Naive thymus-derived CD4-positive, alpha-beta T cell (primary cell): Measurements from ENCODE around the gene ARHGDIB. TPM values are rescaled to one million over a fixed set of nuclear protein-coding genes. Genes with fewer than 3 reads are reported as not detected.
A peak's percentile ranks its signal among the peaks of the same experiment; 100 is the strongest.

Source experiments
- ATAC-seq: fragments of 150-1000 bp; cut with Tn5 transposase; 2 replicates; pipeline ENCODE4 v1.10.0; 2021; ENCODE audit warnings: mild to moderate bottlenecking, moderate library complexity
- CTCF ChIA-PET: fragments of 350-600 bp; sonication (Branson Sonifier 250); formaldehyde crosslinking; loops from one replicate; lab custom pipeline; 2021; ENCODE audit warnings: antibody characterized with exemption; lab: Charles Lee
- POLR2A ChIA-PET: fragments of 350-600 bp; sonication (Branson Sonifier 250); formaldehyde crosslinking; loops from one replicate; lab custom pipeline; 2021; ENCODE audit warnings: antibody characterized with exemption, inconsistent platforms; lab: Charles Lee
- DNase-seq, 9 donors: peaks; one replicate each; pipeline versions ENCODE4 v3.0.0 to v3.0.0-alpha.2; 2020 to 2022; ENCODE audit warnings: mixed read lengths in 1 of 9
- H3K27ac ChIP-seq: one replicate; pipeline ENCODE4 v1.7.0; 2013; ENCODE audit warnings: mild to moderate bottlenecking, low read depth, low read length, moderate library complexity
- H3K27me3 ChIP-seq, 2 donors: one replicate each; pipeline ENCODE4 v1.7.0; 2013; ENCODE audit warnings: low read length in 2 of 2, mild to moderate bottlenecking in 2 of 2, moderate library complexity in 2 of 2; ENCODE audit not compliant: control insufficient read depth in 2 of 2, insufficient read depth in 2 of 2
- H3K36me3 ChIP-seq, 3 experiments: 1 replicate in 2 of 3; 2 replicates in 1 of 3; pipeline ENCODE4 v1.7.0; 2013; ENCODE audit warnings: low read length in 3 of 3, mild to moderate bottlenecking in 3 of 3, moderate library complexity in 1 of 3; ENCODE audit not compliant: insufficient read depth in 3 of 3, control insufficient read depth in 2 of 3
- H3K4me1 ChIP-seq, 2 donors: one replicate each; pipeline ENCODE4 v1.7.0; 2013; ENCODE audit warnings: low read length in 2 of 2, mild to moderate bottlenecking in 2 of 2, moderate library complexity in 1 of 2; ENCODE audit not compliant: control insufficient read depth in 2 of 2, insufficient read depth in 2 of 2
- H3K4me3 ChIP-seq: 2 replicates; pipeline ENCODE4 v1.7.0; 2013; ENCODE audit warnings: mild to moderate bottlenecking, low read length
- H3K9me3 ChIP-seq, 3 experiments: 1 replicate in 2 of 3; 2 replicates in 1 of 3; pipeline ENCODE4 v1.7.0; 2013; ENCODE audit warnings: low read length in 3 of 3; ENCODE audit not compliant: control insufficient read depth in 2 of 3
- H3K27ac Mint-ChIP-seq, 9 donors: one replicate each; pipeline ENCODE4 v1.8.0; 2020 to 2022; ENCODE audit warnings: mixed read lengths in 9 of 9, mild to moderate bottlenecking in 8 of 9, moderate library complexity in 5 of 9, inconsistent platforms in 2 of 9
- H3K27me3 Mint-ChIP-seq, 5 donors: one replicate each; pipeline ENCODE4 v1.8.0; 2021 to 2022; ENCODE audit warnings: mixed read lengths in 5 of 5, mild to moderate bottlenecking in 1 of 5
- H3K36me3 Mint-ChIP-seq, 5 donors: one replicate each; pipeline ENCODE4 v1.8.0; 2020 to 2022; ENCODE audit warnings: mixed read lengths in 5 of 5, mild to moderate bottlenecking in 3 of 5, inconsistent platforms in 1 of 5
- H3K4me1 Mint-ChIP-seq, 7 donors: one replicate each; pipeline ENCODE4 v1.8.0; 2020 to 2022; ENCODE audit warnings: mixed read lengths in 7 of 7, mild to moderate bottlenecking in 3 of 7, inconsistent platforms in 1 of 7
- H3K4me3 Mint-ChIP-seq, 10 donors: one replicate each; pipeline ENCODE4 v1.8.0; 2020 to 2022; ENCODE audit warnings: mild to moderate bottlenecking in 10 of 10, mixed read lengths in 10 of 10, moderate library complexity in 6 of 10, inconsistent platforms in 2 of 10
- H3K9me3 Mint-ChIP-seq, 11 donors: one replicate each; pipeline ENCODE4 v1.8.0; 2020 to 2022; ENCODE audit warnings: mixed read lengths in 11 of 11, mild to moderate bottlenecking in 4 of 11, inconsistent platforms in 1 of 11, moderate library complexity in 1 of 11
- intact Hi-C, 2 donors: fragments of 100-400 bp; cut with micrococcal nuclease; formaldehyde crosslinking; loops; one replicate each; pipeline ENCODE4 v1.15.1; 2023
- polyA plus RNA-seq, 2 donors: library from polyadenylated mRNA; unstranded; fragments of 300-500 nt; fragmentation: Illumina TruSeq; gene quantifications; one replicate each; pipeline ENCODE4 v1.2.3, GENCODE V29; 2021
- total RNA-seq, 6 experiments: library from RNA in 5 of 6; stranded (reverse) in 5 of 6; gene quantifications; 1 replicate in 5 of 6; 2 replicates in 1 of 6; pipeline ENCODE4 v1.2.3 and lab custom pipeline; 2021 to 2026

Gene ARHGDIB
- total and polyA plus RNA-seq, 7 experiments from 2014 or later, result 776 to 3,336 (median 867) TPM

DNA sequence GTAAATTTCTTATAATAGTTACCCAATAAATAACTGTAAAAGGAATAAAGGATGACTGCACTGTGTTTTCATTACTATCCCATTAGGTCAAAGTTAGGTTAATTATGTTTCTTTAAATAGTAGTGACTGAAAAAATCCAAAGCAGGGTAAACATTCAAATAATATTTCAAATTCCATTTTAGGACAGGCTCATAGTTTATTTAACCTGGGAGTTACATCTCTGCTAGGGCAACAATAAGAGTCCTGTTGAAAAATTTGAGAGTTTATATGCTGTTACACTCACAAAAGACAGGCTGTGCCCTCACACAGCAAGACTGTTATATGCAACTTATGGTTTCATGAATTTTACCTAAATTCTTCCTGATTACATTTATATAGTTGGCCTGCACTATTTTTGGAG, 31.1 kb downstream of the ARHGDIB start:
- Mint-ChIP-seq H3K27me3 (no peaks in the 10 kb centered on the region), H3K4me1 (peaks cover 0 to 32% (median 22%) of the 10 kb centered on the region in 7 donors), H3K36me3 (peaks cover 23 to 69% (median 46%) of the 10 kb centered on the region in 5 donors), H3K4me3 (no peak overlapping the region), H3K27ac (no peak overlapping the region), H3K9me3 (peaks cover 0 to 2% (median 0%) of the 10 kb centered on the region in 11 donors)
- intact Hi-C loops, result no loop called here
- Histone ChIP-seq H3K27ac (no peak overlapping the region), H3K36me3 (peaks cover 6 to 49% (median 20%) of the 10 kb centered on the region in 3 experiments), H3K27me3 (no peaks in the 10 kb centered on the region), H3K4me3 (no peak overlapping the region), H3K9me3 (no peaks in the 10 kb centered on the region), H3K4me1 (no peaks in the 10 kb centered on the region)
- DNase-seq, result no peak
- ChIA-PET POLR2A (interaction anchor here (0.6 kb wide), 1 partner anchor 153 kb away, joined by 3 read pairs; no protein-coding TSS in a partner anchor), CTCF (interaction anchor here (0.7 kb wide), 1 partner anchor 629 kb away, joined by 3 read pairs; no protein-coding TSS in a partner anchor)
- ATAC-seq, result no peak

DNA sequence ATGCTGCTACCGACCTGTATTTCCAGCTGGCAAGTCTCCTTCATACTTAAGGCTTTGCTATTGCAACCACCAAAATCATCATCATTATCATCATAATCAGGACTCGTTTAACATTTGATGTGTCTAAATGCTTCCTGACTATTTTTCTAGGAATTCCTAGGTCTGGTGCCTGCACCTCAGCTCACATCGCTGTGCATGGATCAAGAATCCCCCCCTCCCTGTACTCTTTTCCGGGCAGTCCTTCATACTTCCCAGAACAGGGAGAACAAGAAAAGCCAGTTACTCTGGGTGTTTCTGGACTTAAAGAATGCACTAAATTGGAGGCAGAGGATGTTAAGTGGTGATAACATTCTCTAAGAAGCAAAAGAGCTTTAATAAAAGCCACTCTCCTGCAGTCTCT, 32.5 kb downstream of the ARHGDIB start:
- Mint-ChIP-seq H3K27me3 (no peaks in the 10 kb centered on the region), H3K4me3 (no peak overlapping the region), H3K36me3 (peaks cover 21 to 61% (median 43%) of the 10 kb centered on the region in 5 donors), H3K9me3 (peaks cover 0 to 2% (median 0%) of the 10 kb centered on the region in 11 donors), H3K27ac (peak overlapping the region in 3 of 9 donors; percentile 23 to 43 (median 25)), H3K4me1 (peaks cover 0 to 26% (median 20%) of the 10 kb centered on the region in 7 donors)
- no peaks in the 10 kb centered on the region for H3K4me1 ChIP-seq
- peaks cover 0 to 41% (median 14%) of the 10 kb centered on the region in 3 experiments for H3K36me3 ChIP-seq
- POLR2A ChIA-PET, result interaction anchor here (1.4 kb wide), 1 partner anchor 12 kb away, joined by 3 read pairs; no protein-coding TSS in a partner anchor
- no peak for DNase-seq
- H3K9me3 ChIP-seq, result no peaks in the 10 kb centered on the region
- H3K4me3 ChIP-seq, result no peak overlapping the region
- no peak for ATAC-seq
- H3K27me3 ChIP-seq, result no peaks in the 10 kb centered on the region
- H3K27ac ChIP-seq, result no peak overlapping the region
- CTCF ChIA-PET, result interaction anchor here (1.5 kb wide), 1 partner anchor 83 kb away, joined by 3 read pairs; no protein-coding TSS in a partner anchor
- intact Hi-C loops, result no loop called here

DNA sequence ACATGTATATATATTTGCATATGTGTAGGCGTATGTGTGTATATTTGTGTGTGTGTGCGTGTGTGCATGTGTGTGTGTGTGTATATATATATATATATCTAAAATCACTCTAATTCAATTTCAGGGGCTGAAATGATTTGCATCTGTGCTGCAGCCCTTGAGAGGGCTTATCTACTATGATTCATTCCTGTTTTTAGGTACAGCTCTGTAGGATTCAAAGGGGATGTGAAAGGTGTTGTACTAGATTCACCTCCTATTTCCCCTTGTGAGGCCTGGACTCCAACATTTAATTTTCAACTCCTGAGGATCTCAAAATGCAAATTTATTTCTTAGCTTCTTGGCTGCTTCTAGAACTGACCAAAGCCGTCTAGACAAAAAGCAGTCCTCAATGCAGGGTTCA, 34.1 kb downstream of the ARHGDIB start:
- Histone ChIP-seq H3K9me3 (no peaks in the 10 kb centered on the region), H3K4me3 (no peak overlapping the region), H3K36me3 (peaks cover 0 to 27% (median 14%) of the 10 kb centered on the region in 3 experiments), H3K4me1 (no peaks in the 10 kb centered on the region), H3K27me3 (no peaks in the 10 kb centered on the region), H3K27ac (no peak overlapping the region)
- ChIA-PET POLR2A (interaction anchor here (0.7 to 2.3 kb wide), 7 partner anchors 14 to 124 kb away, joined by 3 to 5 read pairs (median 4); partner anchors contain the start of genes C12orf60 and WBP11), CTCF (interaction anchor here (0.6 to 1.0 kb wide), 3 partner anchors 16 to 308 kb away, joined by 3 to 5 read pairs (median 3); no protein-coding TSS in a partner anchor)
- no peak for DNase-seq
- H3K4me1 Mint-ChIP-seq, result peaks cover 0 to 16% (median 11%) of the 10 kb centered on the region in 7 donors
- peaks cover 8 to 53% (median 35%) of the 10 kb centered on the region in 5 donors for H3K36me3 Mint-ChIP-seq
- intact Hi-C loops, result no loop called here
- H3K4me3 Mint-ChIP-seq, result no peak overlapping the region
- no peaks in the 10 kb centered on the region for H3K27me3 Mint-ChIP-seq
- ATAC-seq, result no peak
- H3K9me3 Mint-ChIP-seq, result peaks cover 0 to 1% (median 0%) of the 10 kb centered on the region in 11 donors
- peak overlapping the region in 2 of 9 donors; percentile 36 to 68 for H3K27ac Mint-ChIP-seq

DNA sequence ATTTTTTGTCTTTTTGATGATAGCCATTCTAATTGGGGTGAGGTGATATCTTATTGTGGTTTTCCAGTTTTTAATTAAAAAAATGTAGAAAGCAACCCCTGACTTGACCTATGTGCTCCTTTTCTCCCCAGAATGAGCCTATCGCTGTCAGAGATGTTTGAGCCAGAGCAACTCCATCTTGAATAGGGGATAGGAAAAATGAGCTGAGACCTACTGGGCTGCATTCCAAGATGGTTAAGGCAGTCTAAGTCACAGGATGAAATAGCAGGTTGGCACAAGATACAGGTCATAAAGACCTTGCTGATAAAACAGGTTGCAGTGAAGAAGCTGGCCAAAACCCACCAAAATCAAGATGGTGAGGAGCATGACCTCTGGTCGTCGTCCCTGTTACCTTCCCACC, 36.9 kb downstream of the ARHGDIB start:
- peaks cover 18 to 40% (median 30%) of the 10 kb centered on the region in 7 donors for H3K4me1 Mint-ChIP-seq
- peak overlapping the region in 1 of 9 donors; percentile 69 for H3K27ac Mint-ChIP-seq
- peaks cover 10 to 49% (median 38%) of the 10 kb centered on the region in 5 donors for H3K36me3 Mint-ChIP-seq
- Histone ChIP-seq H3K27me3 (no peaks in the 10 kb centered on the region), H3K27ac (no peak overlapping the region), H3K4me1 (peaks cover 6 to 19% of the 10 kb centered on the region in 2 donors), H3K9me3 (no peaks in the 10 kb centered on the region), H3K4me3 (no peak overlapping the region), H3K36me3 (peaks cover 0 to 19% (median 4%) of the 10 kb centered on the region in 3 experiments)
- intact Hi-C loops, result no loop called here
- POLR2A ChIA-PET, result no interaction called here
- ATAC-seq (no peak), DNase-seq (no peak)
- CTCF ChIA-PET, result no interaction called here
- H3K27me3 Mint-ChIP-seq, result no peaks in the 10 kb centered on the region
- no peaks in the 10 kb centered on the region for H3K9me3 Mint-ChIP-seq
- no peak overlapping the region for H3K4me3 Mint-ChIP-seq

DNA sequence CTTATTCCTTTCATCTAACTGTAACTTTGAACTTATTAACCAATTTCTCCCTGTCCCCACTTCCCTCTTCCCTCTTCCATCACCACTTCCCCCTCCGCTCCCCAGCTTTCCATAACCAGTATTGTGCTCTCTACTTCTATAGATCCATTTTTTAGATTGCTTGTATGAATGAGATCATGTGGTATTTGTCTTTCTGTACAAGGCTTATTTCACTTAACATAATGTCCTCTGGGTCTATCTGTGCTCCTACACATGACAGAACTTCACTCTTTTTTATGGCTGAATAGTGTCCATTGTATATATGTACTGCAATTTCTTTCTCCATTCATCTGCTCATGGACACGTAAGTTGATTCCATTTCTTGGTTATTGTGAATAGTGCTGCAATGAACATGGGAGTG, 37.5 kb downstream of the ARHGDIB start:
- ATAC-seq, result no peak
- intact Hi-C loops, result no loop called here
- Mint-ChIP-seq H3K36me3 (peaks cover 10 to 54% (median 44%) of the 10 kb centered on the region in 5 donors), H3K4me3 (no peak overlapping the region), H3K4me1 (peaks cover 18 to 45% (median 32%) of the 10 kb centered on the region in 7 donors), H3K27ac (peak overlapping the region in 2 of 9 donors; percentile 11 to 24), H3K27me3 (no peaks in the 10 kb centered on the region), H3K9me3 (no peaks in the 10 kb centered on the region)
- H3K27ac ChIP-seq, result no peak overlapping the region
- CTCF ChIA-PET, result no interaction called here
- H3K27me3 ChIP-seq, result no peaks in the 10 kb centered on the region
- H3K4me3 ChIP-seq, result no peak overlapping the region
- H3K36me3 ChIP-seq, result peaks cover 0 to 22% (median 5%) of the 10 kb centered on the region in 3 experiments
- POLR2A ChIA-PET, result interaction anchor here (1.2 kb wide), 1 partner anchor 13 kb away, joined by 3 read pairs; no protein-coding TSS in a partner anchor
- peaks cover 6 to 19% of the 10 kb centered on the region in 2 donors for H3K4me1 ChIP-seq
- no peak for DNase-seq
- H3K9me3 ChIP-seq, result no peaks in the 10 kb centered on the region

DNA sequence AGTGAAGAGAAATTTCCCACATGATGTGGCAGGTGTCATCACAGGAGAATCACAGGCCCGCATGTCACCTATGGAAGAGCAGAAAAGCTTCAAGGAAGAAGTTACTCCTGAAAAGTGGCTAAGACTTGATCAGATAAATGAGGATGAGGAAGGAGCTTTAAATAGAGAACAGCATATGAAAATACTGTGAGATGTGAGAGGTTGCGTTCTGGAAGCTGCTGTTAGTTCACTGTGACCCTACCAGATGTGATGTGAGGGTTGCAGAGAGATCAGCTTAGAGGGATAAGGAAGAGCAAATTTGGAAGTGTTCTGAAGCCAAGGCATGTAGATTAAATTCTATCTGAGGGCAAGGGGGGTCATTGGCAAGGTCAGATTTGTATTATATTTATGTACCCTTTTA, 40.2 kb downstream of the ARHGDIB start:
- H3K36me3 Mint-ChIP-seq, result peaks cover 24 to 61% (median 56%) of the 10 kb centered on the region in 5 donors
- Histone ChIP-seq H3K36me3 (peaks cover 15 to 40% (median 28%) of the 10 kb centered on the region in 3 experiments), H3K4me3 (no peak overlapping the region), H3K9me3 (no peaks in the 10 kb centered on the region), H3K27me3 (no peaks in the 10 kb centered on the region), H3K4me1 (peaks cover 6 to 19% of the 10 kb centered on the region in 2 donors), H3K27ac (peak overlapping the region; percentile 1)
- no peaks in the 10 kb centered on the region for H3K9me3 Mint-ChIP-seq
- CTCF ChIA-PET, result interaction anchor here (0.6 to 1.6 kb wide), 8 partner anchors 14 to 300 kb away, joined by 3 to 8 read pairs (median 4); partner anchors contain the start of gene RERG
- peaks cover 18 to 37% (median 32%) of the 10 kb centered on the region in 7 donors for H3K4me1 Mint-ChIP-seq
- intact Hi-C loops, result loop anchor here (2.0 kb wide), 3 partner anchors 18 to 20 kb away; partner anchors contain the start of gene ERP27 (in 1 of the 2)
- DNase-seq, result no peak
- no peak for ATAC-seq
- H3K27me3 Mint-ChIP-seq, result no peaks in the 10 kb centered on the region
- H3K27ac Mint-ChIP-seq, result peak overlapping the region; percentile 19 to 86 (median 76)
- POLR2A ChIA-PET, result interaction anchor here (0.5 to 3.3 kb wide), 10 partner anchors 9 to 522 kb away, joined by 3 to 14 read pairs (median 4); partner anchors contain the start of gene ERP27
- peak overlapping the region in 7 of 10 donors; percentile 8 to 58 (median 26) for H3K4me3 Mint-ChIP-seq
